ENCODE results near the gene DBP.
A peak's percentile ranks its signal among the peaks of the same experiment; 100 is the strongest.

Gene DBP

GRCh38 chr19:48624791-48625723, 12.1 kb downstream of the DBP start:
- DNase-seq, result no peak

DNA sequence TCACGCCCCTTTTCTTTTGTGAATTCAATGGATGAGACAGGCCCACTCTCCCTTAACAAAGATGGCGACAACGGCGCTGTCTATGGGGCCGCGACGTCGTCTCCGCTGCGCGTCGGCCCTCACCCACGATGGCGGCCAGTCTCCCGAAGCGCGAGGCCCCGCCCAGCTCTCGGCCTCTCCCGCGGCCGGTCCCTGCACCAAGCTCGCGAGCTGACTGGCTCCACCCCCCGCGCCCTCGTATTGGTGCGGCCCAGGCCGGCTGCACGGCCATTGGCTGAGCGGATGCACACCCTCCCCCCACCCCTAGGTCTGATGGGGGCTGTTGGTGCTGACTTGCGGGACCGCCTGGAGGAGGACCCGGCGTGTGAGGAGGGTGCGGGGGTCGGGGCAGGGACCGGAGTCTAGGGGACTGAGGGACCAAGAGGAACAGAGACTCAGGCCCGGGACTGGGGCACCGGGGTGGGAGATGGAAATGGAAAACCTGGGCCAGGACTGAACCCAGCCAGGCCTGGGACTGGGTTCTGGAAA, 13.0 kb downstream of the DBP start:
- peak; percentile 98 for DNase-seq

DNA sequence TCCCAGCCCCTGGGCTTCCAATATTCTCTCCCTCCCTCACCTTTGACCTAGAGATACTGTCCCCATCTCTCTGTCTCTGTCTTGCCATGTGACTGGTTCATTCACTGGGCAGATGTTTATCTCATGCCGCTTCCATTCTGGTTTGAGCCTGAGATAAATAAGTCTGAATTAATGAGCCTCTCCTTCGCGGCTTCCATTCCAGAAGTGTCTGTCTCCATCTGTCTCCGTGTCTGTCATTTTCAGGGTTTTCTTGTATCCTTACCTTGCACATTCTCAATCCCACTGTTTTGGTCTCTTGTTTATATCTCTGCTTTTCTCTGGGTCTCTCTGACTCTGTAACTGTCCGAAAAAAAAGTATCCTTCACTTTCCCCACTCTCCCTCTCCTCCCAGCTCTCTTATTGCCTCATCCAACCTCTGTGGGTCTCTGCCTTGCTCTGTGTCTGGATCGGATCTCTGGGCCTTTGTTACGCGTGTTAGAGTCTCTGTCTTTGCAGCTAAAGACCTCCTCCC, 13.6 kb downstream of the DBP start:
- DNase-seq, result no peak

DNA sequence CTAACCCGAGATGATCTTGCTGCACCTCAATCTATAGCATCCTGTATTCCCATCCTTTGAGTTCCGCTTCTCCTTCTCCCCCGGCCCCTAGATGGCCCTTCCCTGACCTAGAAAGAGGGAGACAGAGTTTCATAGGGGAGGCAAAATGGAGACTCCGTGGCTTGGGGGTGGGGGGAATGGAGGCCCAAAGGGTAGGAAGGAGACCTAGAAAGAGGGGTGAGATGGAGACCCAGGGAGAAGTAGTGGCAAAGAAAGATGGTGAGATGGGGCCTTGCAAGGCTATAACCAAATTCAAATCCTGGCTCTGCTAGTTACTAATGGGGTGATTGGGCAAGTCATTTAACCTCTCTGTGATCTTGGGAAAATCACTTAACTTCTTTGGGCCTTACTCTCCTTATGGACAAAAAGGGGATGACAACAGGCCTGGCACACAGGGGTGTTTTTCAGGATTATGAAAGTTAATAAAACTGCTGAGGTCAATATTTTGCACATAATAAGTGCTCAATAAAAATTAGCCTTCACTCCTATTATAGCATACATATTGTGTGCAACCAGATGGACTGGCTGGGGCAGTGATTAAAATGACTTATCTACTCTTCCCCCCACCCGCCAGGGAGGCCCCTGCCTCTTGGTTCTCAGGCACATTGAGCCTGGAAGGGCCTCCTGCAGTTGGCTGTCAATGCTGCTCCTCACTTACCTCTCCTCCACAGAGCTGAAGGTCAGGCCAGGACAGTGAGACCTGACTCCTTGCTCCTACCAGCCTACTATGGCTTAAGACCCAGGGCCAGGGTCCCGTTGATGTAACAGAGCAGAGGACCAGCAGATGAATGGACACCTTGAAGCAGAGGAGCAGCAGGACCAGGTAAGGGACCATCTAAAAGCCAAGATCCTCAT, 17.2 kb downstream of the DBP start:
- DNase-seq, result no peak

DNA sequence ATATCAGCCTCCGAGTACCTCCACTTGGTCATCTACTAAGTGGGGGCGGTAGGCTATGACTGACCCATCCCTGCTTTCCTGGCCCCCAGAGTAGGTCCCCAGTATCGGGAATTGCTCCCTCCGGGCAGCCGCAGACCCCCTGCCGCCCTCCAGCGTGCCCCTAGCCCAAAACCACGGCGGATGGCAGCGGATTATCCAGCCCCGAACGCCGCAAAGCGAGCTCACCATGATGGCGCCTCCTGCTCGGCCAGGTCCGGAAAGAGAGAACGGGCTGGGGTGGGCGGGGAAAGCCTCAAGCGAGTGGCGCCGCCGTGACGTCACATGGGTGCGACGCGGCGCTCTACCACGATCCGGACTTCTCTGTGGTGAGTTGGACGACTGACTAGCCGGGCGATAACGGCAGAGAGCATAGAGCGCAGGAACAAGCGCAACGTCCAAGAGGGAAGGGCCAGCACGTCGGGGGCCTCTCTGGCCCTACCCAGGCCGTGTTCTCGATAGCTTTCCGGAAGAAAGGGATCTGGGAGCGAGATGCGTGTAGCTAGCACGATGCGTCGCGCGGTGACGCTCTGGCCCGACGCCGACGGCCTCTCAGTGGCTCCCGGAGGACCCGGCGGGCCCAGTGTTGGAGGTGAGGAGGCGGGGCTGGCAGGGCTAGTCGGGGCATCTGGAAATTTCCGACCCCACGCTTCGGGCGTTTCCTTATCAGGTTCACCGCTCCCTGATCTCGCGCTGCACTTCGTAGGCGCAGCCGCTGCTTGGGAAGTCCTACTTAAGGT, 18.1 kb downstream of the DBP start, which contains the start of the genes RPL18 and SPHK2:
Gene RPL18, minus strand, starts transcription at position 263 of the 776 bp plus-strand sequence. Its CDS starts 35 bp downstream, at position 228.
Gene SPHK2, plus strand, starts transcription at position 591 of the 776 bp plus-strand sequence. CDS start 1,009 bp downstream, outside the sequence.
- peak; percentile 99 for DNase-seq

- DNase-seq, result no peak
Observed at GRCh38 chr19:48618278-48618915, 18.8 kb downstream of the DBP start.

DNA sequence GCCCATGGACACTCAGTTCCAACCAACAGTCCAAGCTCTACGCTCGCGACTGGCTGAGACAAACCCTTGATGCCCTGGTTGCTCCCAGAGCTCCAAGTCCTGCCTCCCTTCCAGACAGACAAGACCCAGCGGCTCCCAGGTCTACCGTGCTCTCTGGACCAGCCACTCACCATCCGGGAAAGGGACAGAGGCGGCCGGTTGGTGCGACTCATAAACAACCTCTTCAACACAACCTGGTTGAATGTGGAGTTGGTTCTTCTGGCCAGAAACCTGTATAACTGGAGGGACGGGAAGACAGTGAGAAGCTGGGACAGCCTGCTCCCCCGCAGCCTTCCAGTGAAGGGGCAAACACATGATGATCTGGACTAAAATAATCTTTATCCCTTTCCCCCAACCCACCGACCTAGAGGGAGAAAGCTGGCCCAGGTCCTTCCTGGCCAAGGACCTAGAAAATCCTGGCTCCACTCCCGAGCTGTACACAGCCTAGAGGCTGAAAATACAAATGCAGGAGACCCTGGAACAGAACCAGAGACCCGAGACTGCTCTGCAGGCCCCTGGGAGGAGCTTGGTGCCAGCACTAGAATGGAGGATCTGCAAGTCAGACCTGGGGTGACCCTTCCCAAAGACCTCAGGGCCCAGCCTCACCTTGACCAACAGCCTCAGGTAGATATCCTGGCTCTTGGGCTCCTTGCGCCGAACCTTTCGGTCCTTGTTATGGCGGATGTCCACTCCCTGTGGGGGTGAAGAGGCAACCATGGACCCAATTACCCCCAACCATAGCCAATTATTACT, 19.8 kb downstream of the DBP start:
- no peak for DNase-seq

- DNase-seq, result no peak
Observed at GRCh38 chr19:48616491-48617056, 20.6 kb downstream of the DBP start.

- DNase-seq, result no peak
Observed at GRCh38 chr19:48616041-48616436, 21.1 kb downstream of the DBP start.

GRCh38 chr19:48615231-48616040, 21.7 kb downstream of the DBP start:
- DNase-seq, result no peak

GRCh38 chr19:48614436-48615230, 22.5 kb downstream of the DBP start, which contains the start of gene FAM83E:
TSS of gene FAM83E (minus strand) at chr19:48615076. CDS start at chr19:48613372, 1,704 bp downstream.
- no peak for DNase-seq

DNA sequence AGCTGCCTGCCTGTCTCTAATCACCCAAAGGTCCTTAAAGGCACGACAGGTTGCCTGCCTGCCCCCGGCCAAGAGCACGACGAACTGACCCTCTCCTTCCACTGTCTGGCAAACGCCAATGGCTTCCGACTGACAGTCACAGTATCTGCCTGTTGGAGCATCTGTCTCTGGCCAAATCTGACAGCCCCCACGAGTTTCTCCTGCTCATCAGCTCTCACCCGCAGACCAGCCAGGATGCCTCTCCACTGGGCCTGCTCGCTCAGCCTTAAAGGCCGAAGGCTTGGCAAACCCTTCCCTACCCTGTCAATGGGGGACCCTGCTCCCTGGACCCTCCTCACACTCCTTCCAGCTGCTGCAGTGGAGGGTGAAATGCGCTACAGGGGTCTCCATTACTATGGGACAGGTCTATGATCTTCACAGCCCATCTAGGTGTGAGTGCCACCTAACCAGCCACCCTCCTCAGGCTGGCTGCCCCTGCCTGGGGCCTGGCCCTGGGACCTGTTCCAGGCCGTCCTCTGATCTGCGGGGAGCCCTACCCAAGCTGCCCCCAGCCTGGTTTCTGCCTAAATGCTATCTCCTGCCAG, 23.2 kb downstream of the DBP start:
- no peak for DNase-seq

DNA sequence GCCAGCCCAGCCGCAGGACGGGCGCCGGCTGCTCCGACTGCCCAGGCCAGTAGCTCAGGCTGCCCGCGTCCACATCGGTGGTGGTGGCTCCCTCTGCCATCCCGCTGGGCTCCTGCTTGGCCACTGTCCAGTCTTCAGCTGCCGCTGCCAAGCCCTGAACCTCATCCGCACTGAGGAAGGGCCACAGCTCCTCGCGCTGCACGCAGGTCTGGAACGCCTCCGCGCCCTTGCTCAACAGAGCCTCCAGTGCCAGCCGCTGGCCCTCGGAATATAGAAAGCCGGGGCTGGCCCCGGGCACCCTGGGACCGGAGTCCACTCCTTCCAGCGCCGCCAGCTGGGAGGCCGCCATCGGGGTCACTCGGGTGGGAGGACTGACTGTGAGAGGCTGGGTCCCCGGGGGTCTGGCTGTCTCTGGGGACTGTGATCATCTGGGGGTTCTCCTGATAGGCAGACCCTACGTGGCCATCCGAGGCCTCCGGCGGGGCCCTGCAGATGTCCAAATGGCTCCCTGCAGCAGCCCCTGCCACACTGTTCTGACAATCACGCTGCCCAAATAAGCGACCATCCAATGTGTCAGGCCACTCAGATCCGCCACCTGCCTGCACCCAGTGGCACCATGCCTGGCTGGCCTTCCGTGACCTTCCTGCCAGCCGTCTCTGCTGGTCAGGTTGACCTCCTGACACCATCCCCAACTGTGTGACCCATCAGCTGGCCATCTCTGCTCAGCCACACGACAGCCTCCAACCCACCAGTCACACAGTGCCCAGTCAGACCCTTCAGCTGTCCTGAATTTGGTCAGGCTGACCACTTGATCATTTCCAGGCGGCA, 23.9 kb downstream of the DBP start:
- no peak for DNase-seq

DNA sequence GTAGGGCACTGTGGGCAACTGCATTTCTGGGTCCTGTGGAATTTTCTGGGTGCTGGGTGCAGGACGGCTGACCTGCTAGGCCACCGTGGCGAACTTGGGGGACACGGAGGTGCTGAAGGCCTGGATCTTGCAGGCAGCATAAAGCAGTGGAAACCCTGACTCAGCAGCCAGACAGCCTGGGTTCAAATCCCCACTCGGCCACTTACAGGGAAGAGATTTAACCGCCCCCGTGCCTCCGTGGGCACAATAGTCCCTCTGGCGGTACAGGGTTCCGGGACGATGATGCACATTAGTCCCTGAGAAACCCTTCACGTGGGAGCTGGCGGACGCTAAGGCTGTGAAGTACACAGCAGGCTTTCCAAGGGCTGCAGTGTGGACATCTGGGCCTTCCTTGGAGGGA, 25.3 kb downstream of the DBP start:
- no peak for DNase-seq

GRCh38 chr19:48609571-48610108, 27.5 kb downstream of the DBP start:
- no peak for DNase-seq

GRCh38 chr19:48608798-48609263, 28.3 kb downstream of the DBP start:
- DNase-seq, result no peak

GRCh38 chr19:48607359-48607755, 29.8 kb downstream of the DBP start:
- DNase-seq, result no peak
